ENCODE results near the gene ABCB8.

DNA sequence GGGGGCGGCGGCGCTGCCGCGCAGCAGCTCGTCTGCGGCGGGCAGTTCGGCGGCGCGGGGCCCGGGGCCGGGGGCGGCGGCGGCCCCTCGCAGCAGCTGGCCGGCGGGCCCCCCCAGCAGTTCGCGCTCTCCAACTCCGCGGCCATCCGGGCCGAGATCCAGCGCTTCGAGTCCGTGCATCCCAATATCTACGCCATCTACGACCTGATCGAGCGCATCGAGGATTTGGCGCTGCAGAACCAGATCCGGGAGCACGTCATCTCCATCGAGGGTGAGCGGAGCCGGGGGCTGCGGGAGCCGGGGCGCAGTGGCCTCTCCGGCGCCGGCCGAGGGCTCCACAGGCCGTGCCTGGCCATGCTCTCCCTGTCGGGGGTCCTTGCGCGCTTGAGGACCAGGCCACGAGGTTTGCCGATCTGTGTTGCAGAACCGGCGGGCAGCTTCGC is 58.6 kb downstream of the ABCB8 start:
- TF ChIP-seq, protein P1, sequence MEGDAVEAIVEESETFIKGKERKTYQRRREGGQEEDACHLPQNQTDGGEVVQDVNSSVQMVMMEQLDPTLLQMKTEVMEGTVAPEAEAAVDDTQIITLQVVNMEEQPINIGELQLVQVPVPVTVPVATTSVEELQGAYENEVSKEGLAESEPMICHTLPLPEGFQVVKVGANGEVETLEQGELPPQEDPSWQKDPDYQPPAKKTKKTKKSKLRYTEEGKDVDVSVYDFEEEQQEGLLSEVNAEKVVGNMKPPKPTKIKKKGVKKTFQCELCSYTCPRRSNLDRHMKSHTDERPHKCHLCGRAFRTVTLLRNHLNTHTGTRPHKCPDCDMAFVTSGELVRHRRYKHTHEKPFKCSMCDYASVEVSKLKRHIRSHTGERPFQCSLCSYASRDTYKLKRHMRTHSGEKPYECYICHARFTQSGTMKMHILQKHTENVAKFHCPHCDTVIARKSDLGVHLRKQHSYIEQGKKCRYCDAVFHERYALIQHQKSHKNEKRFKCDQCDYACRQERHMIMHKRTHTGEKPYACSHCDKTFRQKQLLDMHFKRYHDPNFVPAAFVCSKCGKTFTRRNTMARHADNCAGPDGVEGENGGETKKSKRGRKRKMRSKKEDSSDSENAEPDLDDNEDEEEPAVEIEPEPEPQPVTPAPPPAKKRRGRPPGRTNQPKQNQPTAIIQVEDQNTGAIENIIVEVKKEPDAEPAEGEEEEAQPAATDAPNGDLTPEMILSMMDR (IDR thresholded peaks at IDR 0.05; ENCODE audit: extremely low read depth in 1 of 2, insufficient read depth in 1 of 2, low read depth in 1 of 2, low read length in 2 of 2) = no peak
- TF ChIP-seq POLR2A (IDR thresholded peaks at IDR 0.05; ENCODE audit: low read depth, low read length) (no peak), POLR2AphosphoS5 (IDR thresholded peaks at IDR 0.05; ENCODE audit: insufficient read depth, low read depth, low read length) (no peak), EZH2 (IDR thresholded peaks at IDR 0.05; ENCODE audit: borderline replicate concordance, low read depth, low read length, severe bottlenecking) (no peak), JUN (IDR thresholded peaks at IDR 0.05; ENCODE audit: borderline replicate concordance, insufficient read depth, insufficient read length, low read depth) (no peak), MYC (IDR thresholded peaks at IDR 0.05; ENCODE audit: low read depth, low read length) (no peak), FOS (IDR thresholded peaks at IDR 0.05; ENCODE audit: borderline replicate concordance, insufficient read depth, low read length) (no peak)
- TF ChIP-seq, protein P2, sequence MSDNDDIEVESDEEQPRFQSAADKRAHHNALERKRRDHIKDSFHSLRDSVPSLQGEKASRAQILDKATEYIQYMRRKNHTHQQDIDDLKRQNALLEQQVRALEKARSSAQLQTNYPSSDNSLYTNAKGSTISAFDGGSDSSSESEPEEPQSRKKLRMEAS (IDR thresholded peaks at IDR 0.05; ENCODE audit: insufficient read depth, insufficient read length) = no peak

All from endothelial cell of umbilical vein (primary cell).